Activated CD8-positive, alpha-beta memory T cell treated with anti-CD3 and anti-CD28 coated beads, Interleukin-2, amount 50 U/mL, for 24 hours (primary cell): ENCODE results near the gene R3HDM2.
"Not testable (repeated sequence)": the region's sequence is repeated elsewhere in the genome, so short reads cannot be mapped to it uniquely, and the experiment has no call there.

Experiments used
- DNase-seq: peaks from one replicate; pipeline ENCODE4 v3.0.0-alpha.2; 2020; ENCODE audit errors: extremely low read depth

The R3HDM2 gene

GRCh38 chr12:57377103-57377840, 53.6 kb downstream of the R3HDM2 start:
- no peak for DNase-seq

GRCh38 chr12:57372233-57372632, 58.6 kb downstream of the R3HDM2 start:
- DNase-seq: no peak

- DNase-seq: no peak
Measured at GRCh38 chr12:57370696-57371095, 60.1 kb downstream of the R3HDM2 start.

GRCh38 chr12:57370072-57370471, 60.8 kb downstream of the R3HDM2 start:
- no peak for DNase-seq

- DNase-seq: no peak
Measured at GRCh38 chr12:57369202-57369601, 61.6 kb downstream of the R3HDM2 start.

GRCh38 chr12:57368349-57369095, 62.3 kb downstream of the R3HDM2 start:
- DNase-seq: no peak

- DNase-seq: no peak
Measured at GRCh38 chr12:57367121-57367520, 63.7 kb downstream of the R3HDM2 start.

GRCh38 chr12:57366315-57366714, 64.5 kb downstream of the R3HDM2 start:
- DNase-seq: no peak

GRCh38 chr12:57364156-57364555, 66.7 kb downstream of the R3HDM2 start:
- not testable (repeated sequence) for DNase-seq

- no peak for DNase-seq
Measured at GRCh38 chr12:57360468-57360867, 70.4 kb downstream of the R3HDM2 start.

- DNase-seq: no peak
Measured at GRCh38 chr12:57358646-57359045, 72.2 kb downstream of the R3HDM2 start.

- DNase-seq: no peak
Measured at GRCh38 chr12:57355734-57356133, 75.1 kb downstream of the R3HDM2 start.

GRCh38 chr12:57352166-57352565, 78.7 kb downstream of the R3HDM2 start:
- no peak for DNase-seq

GRCh38 chr12:57347284-57347683, 83.6 kb downstream of the R3HDM2 start:
- no peak for DNase-seq

- no peak for DNase-seq
Measured at GRCh38 chr12:57343703-57344378, 87.0 kb downstream of the R3HDM2 start.

GRCh38 chr12:57342207-57342691, 88.6 kb downstream of the R3HDM2 start:
- DNase-seq: no peak

- DNase-seq: no peak
Measured at GRCh38 chr12:57341275-57341990, 89.4 kb downstream of the R3HDM2 start.

- no peak for DNase-seq
Measured at GRCh38 chr12:57340104-57340503, 90.7 kb downstream of the R3HDM2 start.

GRCh38 chr12:57336299-57336698, 94.5 kb downstream of the R3HDM2 start:
- not testable (repeated sequence) for DNase-seq

- DNase-seq: no peak
Measured at GRCh38 chr12:57334219-57334618, 96.6 kb downstream of the R3HDM2 start.

GRCh38 chr12:57332646-57333312, 98.1 kb downstream of the R3HDM2 start:
- DNase-seq: no peak
